SK-N-MC (cell line): ENCODE data around the gene TTL.

Experiments used
- EZH2 ChIP-seq: fragments of 200-600 bp; sonication (generic); IDR thresholded peaks from one replicate; pipeline ENCODE4 v1.6.1; 2017; ENCODE audit warnings: antibody characterized with exemption
- FOXP2 ChIP-seq: optimal IDR thresholded peaks from 2 replicates; pipeline ENCODE3; 2011; ENCODE audit warnings: mild to moderate bottlenecking, moderate library complexity; ENCODE audit not compliant: insufficient read depth; ENCODE audit errors: extremely low read length, control extremely low read depth
- POLR2AphosphoS5 ChIP-seq: IDR thresholded peaks from 2 replicates; pipeline ENCODE4 v1.6.1; 2012; ENCODE audit warnings: mild to moderate bottlenecking, low read depth, low read length, borderline replicate concordance

- no peak for TF ChIP-seq EZH2
- no peak for TF ChIP-seq POLR2AphosphoS5
- no peak for TF ChIP-seq FOXP2
These were observed 84.1 kb downstream of the TTL start for GRCh38 chr2:112566104-112566503.
